Hematopoietic multipotent progenitor cell treated with erythropoietin and hydrocortisone succinate and interleukin-3 and kit ligand, for 15 days (in vitro differentiated cells): ENCODE data around the gene ITIH1.
A peak's percentile ranks its signal among the peaks of the same experiment; 100 is the strongest.
"Not testable (repeated sequence)": the region's sequence is repeated elsewhere in the genome, so short reads cannot be mapped to it uniquely, and the experiment has no call there.

Source experiments
- DNase-seq: peaks from one replicate; pipeline ENCODE4 v3.0.0-alpha.2; 2015; ENCODE audit warnings: low spot score

ITIH1 gene

GRCh38 chr3:52777127-52777958 lies at the start of gene ITIH1:
Gene ITIH1 (plus strand): TSS chr3:52777599. CDS start chr3:52777616, 17 bp downstream.
- no peak for DNase-seq

DNA sequence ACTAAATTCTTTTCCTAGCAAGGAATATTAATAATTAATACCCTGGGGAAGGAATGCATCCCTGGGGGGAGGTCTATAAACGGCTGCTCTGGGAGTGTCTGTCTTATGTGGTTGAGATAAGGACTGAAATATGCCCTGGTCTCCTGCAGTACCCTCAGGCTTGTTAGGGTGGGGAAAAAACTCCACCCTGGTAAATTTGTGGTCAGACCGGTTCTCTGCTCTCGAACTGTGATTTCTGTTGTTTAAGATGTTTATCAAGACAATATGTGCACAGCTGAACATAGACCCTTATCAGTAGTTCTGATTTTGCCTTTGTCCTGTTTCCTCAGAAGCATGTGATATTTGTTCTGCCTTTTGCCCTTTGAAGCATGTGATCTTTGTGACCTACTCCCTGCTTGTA lies 48.6 kb upstream of the ITIH1 start:
- not testable (repeated sequence) for DNase-seq

GRCh38 chr3:52730681-52731080 lies 46.7 kb upstream of the ITIH1 start:
- no peak for DNase-seq

- DNase-seq: no peak
These were observed 45.8 kb upstream of the ITIH1 start for GRCh38 chr3:52731590-52731989.

- no peak for DNase-seq
These were observed 44.0 kb upstream of the ITIH1 start for GRCh38 chr3:52733256-52733891.

DNA sequence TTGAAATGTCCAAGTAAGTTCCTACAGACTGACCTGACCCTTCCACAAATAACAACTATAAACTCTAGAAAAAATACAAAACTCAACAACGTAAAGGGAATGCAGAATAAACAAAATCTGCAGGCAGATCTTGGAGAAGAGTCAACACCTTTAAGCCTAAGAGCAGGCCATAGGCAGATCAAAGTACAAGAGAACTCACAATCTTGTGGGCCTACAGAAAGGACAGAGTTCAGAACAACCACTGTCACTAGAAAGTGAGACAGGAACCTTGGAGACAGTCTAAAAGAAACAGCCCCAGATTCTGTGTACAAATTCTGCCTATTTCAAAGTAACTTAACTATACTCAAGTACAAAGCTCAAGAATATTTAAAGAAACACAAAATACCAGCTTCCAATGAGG lies 37.7 kb upstream of the ITIH1 start:
- no peak for DNase-seq

GRCh38 chr3:52742418-52743041 lies 34.9 kb upstream of the ITIH1 start:
- peak; percentile 58 for DNase-seq

GRCh38 chr3:52743152-52743551 lies 34.2 kb upstream of the ITIH1 start:
- DNase-seq: no peak

GRCh38 chr3:52743721-52744120 lies 33.7 kb upstream of the ITIH1 start:
- DNase-seq: no peak

DNA sequence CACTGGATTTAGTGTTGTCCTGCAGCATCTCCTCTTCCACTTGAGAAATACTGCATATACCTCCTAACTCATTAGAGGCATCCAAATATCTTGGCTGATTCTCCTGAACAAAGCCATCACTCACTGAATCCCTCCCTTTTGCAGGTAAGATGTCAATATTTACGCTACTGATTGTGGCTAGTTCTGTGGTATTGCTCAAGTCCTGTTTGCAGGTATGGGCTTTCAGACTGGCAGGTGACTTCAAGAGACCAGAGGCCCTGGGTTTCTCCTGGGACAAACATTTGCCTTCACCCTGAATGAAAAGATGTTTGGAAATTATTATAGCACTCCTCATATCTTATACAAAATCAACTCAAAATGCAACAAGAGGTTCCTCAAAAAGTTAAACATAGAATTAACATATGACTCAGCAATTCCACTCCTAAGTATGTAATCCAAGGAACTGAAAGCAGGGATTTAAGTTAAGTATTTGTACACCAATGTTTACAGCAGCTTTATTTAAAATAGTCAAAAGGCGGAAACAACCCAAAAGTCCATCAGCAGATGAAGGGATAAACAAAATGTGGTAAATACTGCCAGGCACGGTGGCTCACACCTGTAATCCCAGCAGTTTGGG lies 25.2 kb upstream of the ITIH1 start:
- DNase-seq: no peak

DNA sequence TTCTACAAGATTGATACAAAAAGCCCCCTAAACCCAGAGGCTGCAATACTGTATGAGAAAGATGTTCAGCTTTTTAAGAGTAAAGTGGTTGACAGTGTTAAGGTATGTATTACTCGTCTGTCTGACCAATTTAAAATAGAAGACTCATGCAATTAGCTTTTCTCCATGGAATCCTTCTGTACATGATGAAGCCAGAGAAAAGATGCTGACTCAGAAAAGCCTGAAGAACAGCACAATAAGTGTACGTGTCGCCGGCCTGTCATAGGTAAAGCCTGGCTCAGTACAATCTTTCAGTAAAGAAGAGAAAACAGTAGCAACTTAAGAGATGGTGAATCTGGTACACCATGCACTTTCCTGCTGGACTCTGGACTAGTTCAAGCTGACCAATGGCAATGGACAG lies 23.0 kb upstream of the ITIH1 start:
- DNase-seq: no peak

- no peak for DNase-seq
These were observed 21.3 kb upstream of the ITIH1 start for GRCh38 chr3:52756141-52756540.

DNA sequence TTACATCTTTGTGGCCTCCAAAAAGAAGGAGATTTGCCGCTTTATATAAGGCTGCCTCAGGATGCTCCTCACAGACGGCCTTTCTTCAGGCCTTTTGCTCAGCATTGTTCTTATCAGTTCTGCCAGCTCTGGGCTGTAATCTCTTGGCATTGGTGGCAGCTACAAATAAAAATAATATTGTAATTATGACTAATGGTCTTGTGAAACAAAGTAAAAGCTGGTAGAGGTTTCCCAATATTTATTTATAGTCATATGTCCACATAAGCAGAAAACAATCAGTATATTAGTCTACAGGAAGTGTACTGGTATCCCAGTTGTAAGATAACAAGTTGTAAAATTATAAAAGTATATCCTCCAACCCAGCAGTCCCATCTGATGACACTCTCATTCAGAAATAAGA lies 13.9 kb upstream of the ITIH1 start:
- peak; percentile 70 for DNase-seq

DNA sequence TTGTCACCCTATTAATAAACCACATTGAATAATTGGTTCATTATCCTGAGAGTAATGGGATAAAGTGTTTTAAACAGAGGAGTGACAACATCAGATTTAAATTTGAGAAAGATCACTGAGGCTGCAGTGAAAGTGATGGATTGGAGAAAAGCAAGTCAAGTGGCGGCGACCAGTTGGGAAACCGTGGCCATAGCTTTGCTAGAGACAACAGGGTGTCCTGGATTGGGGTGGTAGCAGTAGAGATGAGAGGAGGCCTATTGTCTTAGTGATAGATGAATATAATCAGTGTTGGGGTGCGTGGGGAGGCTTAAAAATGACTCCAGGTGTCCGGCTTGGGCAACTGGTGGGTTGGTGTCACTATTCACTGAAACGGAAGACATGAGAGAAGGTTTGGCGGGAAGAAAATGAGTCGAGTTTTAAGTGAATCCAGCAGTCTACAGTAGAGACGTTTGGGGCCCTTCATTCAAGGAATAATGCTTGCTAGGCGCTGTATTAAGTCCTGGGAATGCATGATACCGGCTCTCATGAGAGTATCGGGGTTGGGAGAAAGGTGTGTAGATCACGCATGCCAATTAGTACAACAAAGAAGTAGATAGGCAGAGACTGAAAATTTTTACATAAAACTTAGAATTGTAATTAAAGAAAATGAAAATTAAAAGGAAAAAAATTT lies 7.5 kb upstream of the ITIH1 start:
- DNase-seq: no peak

- peak; percentile 87 for DNase-seq
These were observed 6.7 kb upstream of the ITIH1 start, which contains the start of gene NEK4 for GRCh38 chr3:52770496-52771333. Gene NEK4 (minus strand): TSS chr3:52770940. CDS start chr3:52770746, 194 bp downstream.

DNA sequence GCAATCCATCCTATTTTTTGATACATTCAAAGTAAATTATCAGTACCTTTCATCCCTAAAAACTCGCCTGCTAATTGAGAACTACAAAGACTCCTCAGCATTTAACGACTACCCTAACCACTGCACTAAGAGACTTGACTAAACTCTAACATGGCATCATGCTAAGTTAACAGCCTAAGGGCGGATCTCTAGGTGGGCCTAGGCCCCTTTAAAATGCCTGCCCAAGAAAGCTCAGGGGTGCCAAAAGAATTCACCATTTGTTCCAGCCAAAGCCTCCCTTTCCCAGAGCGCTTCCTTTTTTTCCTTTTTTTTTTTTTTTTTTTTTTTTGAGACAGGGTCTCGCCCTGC lies 6.1 kb upstream of the ITIH1 start:
- no peak for DNase-seq

- DNase-seq: no peak
These were observed 5.7 kb upstream of the ITIH1 start for GRCh38 chr3:52771702-52772101.

DNA sequence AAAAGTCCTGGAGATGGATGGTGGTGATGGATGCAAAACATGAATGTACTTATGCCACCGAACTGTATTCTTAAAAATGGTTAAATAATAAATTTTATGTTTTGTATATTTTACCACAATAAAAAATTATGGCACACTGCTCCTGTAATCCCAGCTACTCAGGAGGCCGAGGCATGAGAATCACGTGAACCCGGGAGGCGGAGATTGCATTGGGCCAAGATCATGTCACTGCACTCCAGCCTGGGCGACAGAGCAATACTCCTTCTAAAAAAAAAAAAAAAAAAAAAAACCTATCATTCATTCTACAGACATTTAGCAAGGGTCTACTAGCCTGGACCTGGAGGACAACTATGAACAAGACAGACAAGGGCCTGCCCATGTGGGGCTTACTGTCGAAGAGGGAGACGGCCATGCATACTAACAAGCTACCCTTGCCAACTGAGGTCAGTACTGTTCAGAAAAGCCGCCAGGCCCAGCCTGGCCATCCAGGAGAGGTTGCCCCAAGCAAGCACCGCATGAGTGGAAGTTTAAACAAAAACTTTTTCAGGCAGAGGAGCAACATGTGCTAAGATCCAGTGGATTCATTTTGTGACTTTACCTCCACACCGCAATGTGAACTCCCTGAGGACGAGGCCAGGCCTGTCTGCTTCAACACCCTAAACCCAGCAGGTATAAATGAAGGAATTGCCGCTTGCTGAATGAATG lies 3.9 kb upstream of the ITIH1 start:
- no peak for DNase-seq

DNA sequence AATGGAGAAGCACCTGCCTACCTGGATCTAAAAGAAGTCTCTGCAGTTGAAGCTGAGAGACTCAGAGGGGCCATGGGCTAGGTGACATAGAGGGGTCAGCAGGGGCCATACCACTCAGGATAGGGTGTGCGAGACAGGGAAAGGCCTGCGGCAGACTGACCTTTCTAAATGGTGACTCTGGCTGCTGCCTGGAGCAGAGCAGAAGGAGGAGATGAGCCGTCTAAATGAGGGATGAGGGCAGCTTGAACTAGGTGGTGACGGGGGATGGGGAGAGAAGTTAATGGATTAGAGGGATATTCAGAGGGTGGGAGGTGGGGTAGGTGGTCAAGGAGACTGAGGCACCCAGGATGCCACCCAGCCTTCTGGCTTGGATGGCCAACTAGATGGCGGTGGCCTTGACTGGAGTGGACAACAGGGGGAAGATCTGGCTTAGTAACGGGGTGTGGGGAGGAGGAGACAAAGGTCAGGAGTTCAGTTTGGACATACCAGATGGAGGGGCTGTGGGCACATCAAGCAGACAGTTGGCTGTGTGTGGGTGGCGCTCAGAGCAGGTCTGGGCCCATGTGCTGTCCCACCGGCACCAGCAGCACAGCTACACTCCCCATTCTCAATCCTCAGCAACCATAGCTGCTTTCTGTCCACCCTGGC lies 3.2 kb upstream of the ITIH1 start:
- no peak for DNase-seq
